A549 (cell line): Measurements from ENCODE around the gene CXADR.

Source experiments
- BHLHE40 ChIP-seq: IDR thresholded peaks from 2 replicates; pipeline ENCODE4 v1.6.1; 2012; ENCODE audit warnings: low read depth, low read length, inconsistent platforms
- EP300 ChIP-seq, 2 experiments: fragments of >200 bp; sonication (Bioruptor Twin); formaldehyde crosslinking; IDR thresholded peaks; 2 replicates in 1 of 2; 3 replicates in 1 of 2; pipeline ENCODE4 v1.6.1; 2016 to 2017
- GATA3 ChIP-seq: IDR thresholded peaks from 2 replicates; pipeline ENCODE4 v1.6.1; 2012; ENCODE audit warnings: borderline replicate concordance
- NPAS2 ChIP-seq: fragments of 250-450 bp; sonication (Bioruptor Pico); IDR thresholded peaks from 2 replicates; pipeline ENCODE4 v1.8.0; 2022; ENCODE audit warnings: mild to moderate bottlenecking, moderate library complexity, borderline replicate concordance
- POLR2A ChIP-seq: IDR thresholded peaks from 2 replicates; pipeline ENCODE4 v1.6.1; 2012; ENCODE audit warnings: mild to moderate bottlenecking, low read length
- SMC3 ChIP-seq: fragments of >200 bp; sonication (Bioruptor Twin); formaldehyde crosslinking; IDR thresholded peaks from 3 replicates; pipeline ENCODE4 v1.6.1; 2018; ENCODE audit warnings: inconsistent platforms
- TF ChIP-seq, protein P1 (sequence below): fragments of >200 bp; sonication (Bioruptor Twin); formaldehyde crosslinking; IDR thresholded peaks from 3 replicates; pipeline ENCODE4 v1.5.1; 2016
- TF ChIP-seq, protein P2 (sequence below): fragments of 450-650 bp; IDR thresholded peaks from 2 replicates; pipeline ENCODE4 v1.6.1; 2014; ENCODE audit warnings: antibody characterized with exemption
- TF ChIP-seq, protein P3 (sequence below): fragments of 200-600 bp; sonication (generic); IDR thresholded peaks from 2 replicates; pipeline ENCODE4 v1.6.1; 2016; ENCODE audit warnings: antibody characterized with exemption, mild to moderate bottlenecking, moderate library complexity
- TF ChIP-seq, protein P4 (sequence below): IDR thresholded peaks from 2 replicates; pipeline ENCODE4 v1.6.1; 2012; ENCODE audit warnings: low read depth, borderline replicate concordance
- TF ChIP-seq, protein P5 (sequence below): fragments of >200 bp; sonication (Bioruptor Twin); formaldehyde crosslinking; IDR thresholded peaks from 3 replicates; pipeline ENCODE4 v1.6.1; 2016
- TF ChIP-seq, protein P6 (sequence below): IDR thresholded peaks from 2 replicates; pipeline ENCODE4 v1.6.1; 2012

DNA sequence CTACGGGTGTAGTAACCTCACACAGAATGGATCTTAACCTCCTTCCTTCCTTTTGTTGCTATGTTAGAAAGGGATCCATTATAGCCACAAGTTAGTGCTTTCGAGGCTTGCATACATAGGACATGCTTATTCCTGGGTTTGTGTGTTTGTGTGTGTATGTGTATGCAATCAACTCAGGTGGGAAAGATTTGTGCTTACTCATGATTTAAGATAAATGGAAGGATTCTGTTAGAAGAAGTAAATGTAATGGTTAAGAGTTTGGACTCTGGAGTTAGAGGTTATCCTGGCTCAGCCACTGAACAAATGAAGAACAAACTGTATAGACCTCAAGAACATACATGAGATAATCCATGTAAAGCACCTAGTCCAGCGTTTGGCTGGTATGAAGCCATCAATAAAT, 71.1 kb downstream of the CXADR start:
- TF ChIP-seq, protein P1, sequence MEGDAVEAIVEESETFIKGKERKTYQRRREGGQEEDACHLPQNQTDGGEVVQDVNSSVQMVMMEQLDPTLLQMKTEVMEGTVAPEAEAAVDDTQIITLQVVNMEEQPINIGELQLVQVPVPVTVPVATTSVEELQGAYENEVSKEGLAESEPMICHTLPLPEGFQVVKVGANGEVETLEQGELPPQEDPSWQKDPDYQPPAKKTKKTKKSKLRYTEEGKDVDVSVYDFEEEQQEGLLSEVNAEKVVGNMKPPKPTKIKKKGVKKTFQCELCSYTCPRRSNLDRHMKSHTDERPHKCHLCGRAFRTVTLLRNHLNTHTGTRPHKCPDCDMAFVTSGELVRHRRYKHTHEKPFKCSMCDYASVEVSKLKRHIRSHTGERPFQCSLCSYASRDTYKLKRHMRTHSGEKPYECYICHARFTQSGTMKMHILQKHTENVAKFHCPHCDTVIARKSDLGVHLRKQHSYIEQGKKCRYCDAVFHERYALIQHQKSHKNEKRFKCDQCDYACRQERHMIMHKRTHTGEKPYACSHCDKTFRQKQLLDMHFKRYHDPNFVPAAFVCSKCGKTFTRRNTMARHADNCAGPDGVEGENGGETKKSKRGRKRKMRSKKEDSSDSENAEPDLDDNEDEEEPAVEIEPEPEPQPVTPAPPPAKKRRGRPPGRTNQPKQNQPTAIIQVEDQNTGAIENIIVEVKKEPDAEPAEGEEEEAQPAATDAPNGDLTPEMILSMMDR, result no peak
- TF ChIP-seq, protein P2, sequence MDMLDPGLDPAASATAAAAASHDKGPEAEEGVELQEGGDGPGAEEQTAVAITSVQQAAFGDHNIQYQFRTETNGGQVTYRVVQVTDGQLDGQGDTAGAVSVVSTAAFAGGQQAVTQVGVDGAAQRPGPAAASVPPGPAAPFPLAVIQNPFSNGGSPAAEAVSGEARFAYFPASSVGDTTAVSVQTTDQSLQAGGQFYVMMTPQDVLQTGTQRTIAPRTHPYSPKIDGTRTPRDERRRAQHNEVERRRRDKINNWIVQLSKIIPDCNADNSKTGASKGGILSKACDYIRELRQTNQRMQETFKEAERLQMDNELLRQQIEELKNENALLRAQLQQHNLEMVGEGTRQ, result no peak
- TF ChIP-seq, protein P3, sequence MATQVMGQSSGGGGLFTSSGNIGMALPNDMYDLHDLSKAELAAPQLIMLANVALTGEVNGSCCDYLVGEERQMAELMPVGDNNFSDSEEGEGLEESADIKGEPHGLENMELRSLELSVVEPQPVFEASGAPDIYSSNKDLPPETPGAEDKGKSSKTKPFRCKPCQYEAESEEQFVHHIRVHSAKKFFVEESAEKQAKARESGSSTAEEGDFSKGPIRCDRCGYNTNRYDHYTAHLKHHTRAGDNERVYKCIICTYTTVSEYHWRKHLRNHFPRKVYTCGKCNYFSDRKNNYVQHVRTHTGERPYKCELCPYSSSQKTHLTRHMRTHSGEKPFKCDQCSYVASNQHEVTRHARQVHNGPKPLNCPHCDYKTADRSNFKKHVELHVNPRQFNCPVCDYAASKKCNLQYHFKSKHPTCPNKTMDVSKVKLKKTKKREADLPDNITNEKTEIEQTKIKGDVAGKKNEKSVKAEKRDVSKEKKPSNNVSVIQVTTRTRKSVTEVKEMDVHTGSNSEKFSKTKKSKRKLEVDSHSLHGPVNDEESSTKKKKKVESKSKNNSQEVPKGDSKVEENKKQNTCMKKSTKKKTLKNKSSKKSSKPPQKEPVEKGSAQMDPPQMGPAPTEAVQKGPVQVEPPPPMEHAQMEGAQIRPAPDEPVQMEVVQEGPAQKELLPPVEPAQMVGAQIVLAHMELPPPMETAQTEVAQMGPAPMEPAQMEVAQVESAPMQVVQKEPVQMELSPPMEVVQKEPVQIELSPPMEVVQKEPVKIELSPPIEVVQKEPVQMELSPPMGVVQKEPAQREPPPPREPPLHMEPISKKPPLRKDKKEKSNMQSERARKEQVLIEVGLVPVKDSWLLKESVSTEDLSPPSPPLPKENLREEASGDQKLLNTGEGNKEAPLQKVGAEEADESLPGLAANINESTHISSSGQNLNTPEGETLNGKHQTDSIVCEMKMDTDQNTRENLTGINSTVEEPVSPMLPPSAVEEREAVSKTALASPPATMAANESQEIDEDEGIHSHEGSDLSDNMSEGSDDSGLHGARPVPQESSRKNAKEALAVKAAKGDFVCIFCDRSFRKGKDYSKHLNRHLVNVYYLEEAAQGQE, result no peak
- TF ChIP-seq, protein P4, sequence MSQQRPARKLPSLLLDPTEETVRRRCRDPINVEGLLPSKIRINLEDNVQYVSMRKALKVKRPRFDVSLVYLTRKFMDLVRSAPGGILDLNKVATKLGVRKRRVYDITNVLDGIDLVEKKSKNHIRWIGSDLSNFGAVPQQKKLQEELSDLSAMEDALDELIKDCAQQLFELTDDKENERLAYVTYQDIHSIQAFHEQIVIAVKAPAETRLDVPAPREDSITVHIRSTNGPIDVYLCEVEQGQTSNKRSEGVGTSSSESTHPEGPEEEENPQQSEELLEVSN, result no peak
- TF ChIP-seq SMC3 (no peak), EP300 (IDR thresholded peaks at IDR 0.05) (no peak), GATA3 (no peak), POLR2A (no peak), NPAS2 (no peak), BHLHE40 (no peak)
- TF ChIP-seq, protein P5, sequence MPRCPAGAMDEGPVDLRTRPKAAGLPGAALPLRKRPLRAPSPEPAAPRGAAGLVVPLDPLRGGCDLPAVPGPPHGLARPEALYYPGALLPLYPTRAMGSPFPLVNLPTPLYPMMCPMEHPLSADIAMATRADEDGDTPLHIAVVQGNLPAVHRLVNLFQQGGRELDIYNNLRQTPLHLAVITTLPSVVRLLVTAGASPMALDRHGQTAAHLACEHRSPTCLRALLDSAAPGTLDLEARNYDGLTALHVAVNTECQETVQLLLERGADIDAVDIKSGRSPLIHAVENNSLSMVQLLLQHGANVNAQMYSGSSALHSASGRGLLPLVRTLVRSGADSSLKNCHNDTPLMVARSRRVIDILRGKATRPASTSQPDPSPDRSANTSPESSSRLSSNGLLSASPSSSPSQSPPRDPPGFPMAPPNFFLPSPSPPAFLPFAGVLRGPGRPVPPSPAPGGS, result no peak
- TF ChIP-seq, protein P6, sequence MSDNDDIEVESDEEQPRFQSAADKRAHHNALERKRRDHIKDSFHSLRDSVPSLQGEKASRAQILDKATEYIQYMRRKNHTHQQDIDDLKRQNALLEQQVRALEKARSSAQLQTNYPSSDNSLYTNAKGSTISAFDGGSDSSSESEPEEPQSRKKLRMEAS, result no peak
